Measurements from ENCODE around the gene INHBE. TPM values are rescaled to one million over a fixed set of nuclear protein-coding genes. Genes with fewer than 3 reads are reported as not detected.
"Not testable (repeated sequence)": the region's sequence is repeated elsewhere in the genome, so short reads cannot be mapped to it uniquely, and the experiment has no call there.

Gene INHBE
- total RNA-seq, 1 experiment from 2014 or later: 0.59 TPM

DNA sequence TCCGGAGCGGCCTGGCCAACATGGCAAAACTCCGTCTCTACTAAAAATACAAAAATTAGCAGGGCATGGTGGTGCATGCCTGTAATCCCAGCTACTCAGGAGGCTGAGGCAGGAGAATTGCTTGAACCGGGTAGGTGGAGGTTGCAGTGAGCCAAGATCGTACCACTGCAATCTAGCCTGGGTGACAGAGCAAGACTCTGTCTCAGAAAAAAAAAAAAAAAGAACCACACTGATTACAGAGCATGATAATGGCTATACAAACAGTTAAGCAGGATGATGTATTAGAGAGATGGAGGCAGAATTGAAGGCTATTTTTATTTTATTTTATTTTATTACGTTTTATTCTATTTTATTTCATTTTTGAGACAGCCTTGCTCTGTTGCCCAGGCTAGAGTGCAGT lies 10.8 kb upstream of the INHBE start:
- intact Hi-C loops (cut with micrococcal nuclease; ENCODE audit: unreplicated experiment); H3K27me3 ChIP-seq (ENCODE audit: control insufficient read depth, insufficient read depth, low read length); POLR2A ChIA-PET; ATAC-seq; H3K4me3 ChIP-seq (ENCODE audit: low read depth in 2 of 2, low read length in 2 of 2); H3K36me3 ChIP-seq (ENCODE audit: control insufficient read depth, insufficient read depth, low read length); H3K4me1 ChIP-seq (ENCODE audit: control insufficient read depth, insufficient read depth, low read length); in situ Hi-C loops (cut with HindIII; ENCODE audit: low pct_unique_long_range_greater_than_20kb, low sequenced_read_pairs); CTCF ChIA-PET; H3K9me3 ChIP-seq (ENCODE audit: control insufficient read depth, insufficient read depth, low read depth, low read length); BruUV-seq (replicated peaks); H3K27ac ChIP-seq (ENCODE audit: low read length); DNase-seq (ENCODE audit: low read depth, low spot score): not testable (repeated sequence)

DNA sequence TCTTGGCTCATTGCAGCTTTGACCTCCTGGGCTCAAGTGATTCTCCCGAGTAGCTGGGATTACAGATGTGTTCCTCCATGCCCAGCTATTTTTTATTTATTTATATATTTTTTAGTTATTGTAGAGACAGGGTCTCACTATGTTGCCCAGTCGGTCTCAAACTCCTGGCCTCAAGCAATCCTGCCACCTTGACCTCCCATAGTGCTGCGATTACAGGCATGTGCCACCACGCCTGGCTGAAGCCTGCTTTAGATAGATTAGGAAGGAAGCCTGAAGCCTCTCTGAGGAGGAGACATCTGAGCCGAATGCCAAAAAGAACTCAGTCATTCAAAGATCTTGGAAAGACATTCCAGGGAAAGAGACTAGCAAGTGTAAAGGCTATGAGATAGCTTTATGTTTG lies 10.4 kb upstream of the INHBE start:
- Histone ChIP-seq H3K36me3 (ENCODE audit: control insufficient read depth, insufficient read depth, low read length) (no peaks in the 10 kb centered on the region), H3K4me1 (ENCODE audit: control insufficient read depth, insufficient read depth, low read length) (no peaks in the 10 kb centered on the region), H3K9me3 (ENCODE audit: control insufficient read depth, insufficient read depth, low read depth, low read length) (no peaks in the 10 kb centered on the region), H3K27me3 (ENCODE audit: control insufficient read depth, insufficient read depth, low read length) (no peaks in the 10 kb centered on the region), H3K4me3 (ENCODE audit: low read depth in 2 of 2, low read length in 2 of 2) (no peak overlapping the region), H3K27ac (ENCODE audit: low read length) (no peak overlapping the region)
- DNase-seq (ENCODE audit: low read depth, low spot score): no peak
- CTCF ChIA-PET: no interaction called here
- intact Hi-C loops (cut with micrococcal nuclease; ENCODE audit: unreplicated experiment): no loop called here
- TF ChIP-seq POLR2AphosphoS5 (IDR thresholded peaks at IDR 0.05; ENCODE audit: low read depth, low read length) (no peak), SIN3A (IDR thresholded peaks at IDR 0.05; ENCODE audit: borderline replicate concordance, insufficient read depth, low read depth, low read length) (no peak), TCF7L2 (IDR thresholded peaks at IDR 0.05; ENCODE audit: low read depth, low read length) (no peak)
- TF ChIP-seq, protein P1, sequence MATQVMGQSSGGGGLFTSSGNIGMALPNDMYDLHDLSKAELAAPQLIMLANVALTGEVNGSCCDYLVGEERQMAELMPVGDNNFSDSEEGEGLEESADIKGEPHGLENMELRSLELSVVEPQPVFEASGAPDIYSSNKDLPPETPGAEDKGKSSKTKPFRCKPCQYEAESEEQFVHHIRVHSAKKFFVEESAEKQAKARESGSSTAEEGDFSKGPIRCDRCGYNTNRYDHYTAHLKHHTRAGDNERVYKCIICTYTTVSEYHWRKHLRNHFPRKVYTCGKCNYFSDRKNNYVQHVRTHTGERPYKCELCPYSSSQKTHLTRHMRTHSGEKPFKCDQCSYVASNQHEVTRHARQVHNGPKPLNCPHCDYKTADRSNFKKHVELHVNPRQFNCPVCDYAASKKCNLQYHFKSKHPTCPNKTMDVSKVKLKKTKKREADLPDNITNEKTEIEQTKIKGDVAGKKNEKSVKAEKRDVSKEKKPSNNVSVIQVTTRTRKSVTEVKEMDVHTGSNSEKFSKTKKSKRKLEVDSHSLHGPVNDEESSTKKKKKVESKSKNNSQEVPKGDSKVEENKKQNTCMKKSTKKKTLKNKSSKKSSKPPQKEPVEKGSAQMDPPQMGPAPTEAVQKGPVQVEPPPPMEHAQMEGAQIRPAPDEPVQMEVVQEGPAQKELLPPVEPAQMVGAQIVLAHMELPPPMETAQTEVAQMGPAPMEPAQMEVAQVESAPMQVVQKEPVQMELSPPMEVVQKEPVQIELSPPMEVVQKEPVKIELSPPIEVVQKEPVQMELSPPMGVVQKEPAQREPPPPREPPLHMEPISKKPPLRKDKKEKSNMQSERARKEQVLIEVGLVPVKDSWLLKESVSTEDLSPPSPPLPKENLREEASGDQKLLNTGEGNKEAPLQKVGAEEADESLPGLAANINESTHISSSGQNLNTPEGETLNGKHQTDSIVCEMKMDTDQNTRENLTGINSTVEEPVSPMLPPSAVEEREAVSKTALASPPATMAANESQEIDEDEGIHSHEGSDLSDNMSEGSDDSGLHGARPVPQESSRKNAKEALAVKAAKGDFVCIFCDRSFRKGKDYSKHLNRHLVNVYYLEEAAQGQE (IDR thresholded peaks at IDR 0.05; ENCODE audit: insufficient read depth in 1 of 2, low read depth in 2 of 2, low read length in 1 of 2): no peak
- TF ChIP-seq, protein P2, sequence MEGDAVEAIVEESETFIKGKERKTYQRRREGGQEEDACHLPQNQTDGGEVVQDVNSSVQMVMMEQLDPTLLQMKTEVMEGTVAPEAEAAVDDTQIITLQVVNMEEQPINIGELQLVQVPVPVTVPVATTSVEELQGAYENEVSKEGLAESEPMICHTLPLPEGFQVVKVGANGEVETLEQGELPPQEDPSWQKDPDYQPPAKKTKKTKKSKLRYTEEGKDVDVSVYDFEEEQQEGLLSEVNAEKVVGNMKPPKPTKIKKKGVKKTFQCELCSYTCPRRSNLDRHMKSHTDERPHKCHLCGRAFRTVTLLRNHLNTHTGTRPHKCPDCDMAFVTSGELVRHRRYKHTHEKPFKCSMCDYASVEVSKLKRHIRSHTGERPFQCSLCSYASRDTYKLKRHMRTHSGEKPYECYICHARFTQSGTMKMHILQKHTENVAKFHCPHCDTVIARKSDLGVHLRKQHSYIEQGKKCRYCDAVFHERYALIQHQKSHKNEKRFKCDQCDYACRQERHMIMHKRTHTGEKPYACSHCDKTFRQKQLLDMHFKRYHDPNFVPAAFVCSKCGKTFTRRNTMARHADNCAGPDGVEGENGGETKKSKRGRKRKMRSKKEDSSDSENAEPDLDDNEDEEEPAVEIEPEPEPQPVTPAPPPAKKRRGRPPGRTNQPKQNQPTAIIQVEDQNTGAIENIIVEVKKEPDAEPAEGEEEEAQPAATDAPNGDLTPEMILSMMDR (IDR thresholded peaks at IDR 0.05): no peak
- in situ Hi-C loops (cut with HindIII; ENCODE audit: low pct_unique_long_range_greater_than_20kb, low sequenced_read_pairs): no loop called here
- no peak for ATAC-seq
- BruUV-seq (replicated peaks): no TSS peak
- POLR2A ChIA-PET: no interaction called here

DNA sequence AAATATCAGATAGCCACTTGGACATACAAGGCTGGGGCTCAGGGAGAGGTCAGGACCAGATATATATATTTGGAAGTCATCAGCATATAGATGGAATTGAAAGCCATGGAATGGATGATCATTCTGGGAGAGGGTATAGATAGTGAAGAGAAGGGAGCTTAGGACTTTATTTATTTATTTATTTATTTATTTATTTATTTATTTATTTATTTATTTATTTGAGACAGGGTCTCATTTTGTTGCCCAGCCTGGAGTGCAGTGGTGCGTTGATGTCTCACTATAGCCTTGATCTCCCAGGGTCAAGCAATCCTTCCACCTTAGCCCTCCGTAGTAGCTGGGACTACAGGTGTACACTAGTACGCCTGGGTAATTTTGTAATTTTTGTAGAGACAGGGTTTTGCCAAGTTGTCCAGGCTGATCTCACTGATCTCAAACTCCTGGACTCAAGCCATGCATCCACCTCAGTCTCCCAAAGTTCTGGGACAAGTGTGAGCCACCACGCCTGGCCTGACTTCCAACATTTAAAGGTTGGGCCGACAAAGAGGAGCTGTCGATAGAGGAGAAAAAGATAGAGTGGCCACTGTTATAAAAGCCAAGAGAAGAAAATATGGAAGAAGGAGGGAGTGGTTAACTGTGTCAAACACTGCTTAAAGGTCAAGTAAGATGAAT lies 8.7 kb upstream of the INHBE start:
- ATAC-seq (no peak), DNase-seq (ENCODE audit: low read depth, low spot score) (no peak)
- in situ Hi-C loops (cut with HindIII; ENCODE audit: low pct_unique_long_range_greater_than_20kb, low sequenced_read_pairs): no loop called here
- Histone ChIP-seq H3K4me1 (ENCODE audit: control insufficient read depth, insufficient read depth, low read length) (no peaks in the 10 kb centered on the region), H3K9me3 (ENCODE audit: control insufficient read depth, insufficient read depth, low read depth, low read length) (no peaks in the 10 kb centered on the region), H3K27me3 (ENCODE audit: control insufficient read depth, insufficient read depth, low read length) (no peaks in the 10 kb centered on the region), H3K36me3 (ENCODE audit: control insufficient read depth, insufficient read depth, low read length) (no peaks in the 10 kb centered on the region), H3K27ac (ENCODE audit: low read length) (no peak overlapping the region), H3K4me3 (ENCODE audit: low read depth in 2 of 2, low read length in 2 of 2) (no peak overlapping the region)
- ChIA-PET POLR2A (no interaction called here), CTCF (no interaction called here)
- TF ChIP-seq, protein P1 (IDR thresholded peaks at IDR 0.05; ENCODE audit: insufficient read depth in 1 of 2, low read depth in 2 of 2, low read length in 1 of 2): no peak
- TF ChIP-seq SIN3A (IDR thresholded peaks at IDR 0.05; ENCODE audit: borderline replicate concordance, insufficient read depth, low read depth, low read length) (no peak), TCF7L2 (IDR thresholded peaks at IDR 0.05; ENCODE audit: low read depth, low read length) (no peak), POLR2AphosphoS5 (IDR thresholded peaks at IDR 0.05; ENCODE audit: low read depth, low read length) (no peak)
- TF ChIP-seq, protein P2 (IDR thresholded peaks at IDR 0.05): no peak
- intact Hi-C loops (cut with micrococcal nuclease; ENCODE audit: unreplicated experiment): no loop called here
- no TSS peak for BruUV-seq (replicated peaks)

Data from Panc1 (cell line).